ENCODE measurements around the gene ABCF1. TPM values are rescaled to one million over a fixed set of nuclear protein-coding genes. Genes with fewer than 3 reads are reported as not detected.

Gene ABCF1
- total and polyA plus RNA-seq, 9 of the 15 experiments (the other 6 are each of a cell fraction or from before 2014, with no cell fraction given), result 41.6 to 193 (median 102) TPM

GRCh38 chr6:30570740-30571074 is 535 bp upstream of the ABCF1 start (continued):
- TF ChIP-seq HMGXB4 (CRISPR knock-in tag; IDR thresholded peaks at IDR 0.05), result no peak
- peak; percentile 16; the same call in 1 of the 2 replicates for TF ChIP-seq TAF7 (tag; IDR thresholded peaks at IDR 0.05)
- peak; percentile 33; the same call in 1 of the 2 replicates for TF ChIP-seq NFRKB (IDR thresholded peaks at IDR 0.05; ENCODE audit: low read depth)
- TF ChIP-seq CTCF (IDR thresholded peaks at IDR 0.05 in 2 of 3, conservative IDR thresholded peaks at IDR 0.05 in 1 of 3; ENCODE audit: insufficient read depth in 2 of 3, low read depth in 1 of 3, low read length in 3 of 3), result no peak
- TF ChIP-seq ZBTB5 (IDR thresholded peaks at IDR 0.05), result peak; percentile 49; the same call in 1 of the 2 replicates
- TF ChIP-seq MTF1 (CRISPR knock-in tag; IDR thresholded peaks at IDR 0.05; ENCODE audit: borderline replicate concordance), result no peak
- TF ChIP-seq CHD1 (IDR thresholded peaks at IDR 0.05; ENCODE audit: low read length), result peak; percentile 60
- no peak for TF ChIP-seq ID3 (CRISPR knock-in tag; IDR thresholded peaks at IDR 0.05)
- 0 out of 2 replicates have a peak, but pooled peaks have one; percentile 14 for TF ChIP-seq ID3 (tag; IDR thresholded peaks at IDR 0.05)
- peak; percentile 61; the same call in 1 of the 2 replicates for TF ChIP-seq SMARCA4 (IDR thresholded peaks at IDR 0.05)
- TF ChIP-seq PRMT5 (CRISPR knock-in tag; IDR thresholded peaks at IDR 0.05), result no peak
- TF ChIP-seq ZNF316 (IDR thresholded peaks at IDR 0.05), result 0 out of 2 replicates have a peak, but pooled peaks have one; percentile 17

Measured in K562 (cell line).